Caco-2 (cell line): Measurements from ENCODE around the gene CTNNA2. TPM values are rescaled to one million over a fixed set of nuclear protein-coding genes. Genes with fewer than 3 reads are reported as not detected.

Source experiments
- BruUV-seq: library from RNA; stranded (reverse); fragments of 400-500 nt; replicated peaks from 2 replicates; lab custom pipeline; 2021; lab: Mats Ljungman, UMichigan
- CTCF ChIA-PET: fragments of 300-600 bp; sonication (Branson Sonifier 250); formaldehyde crosslinking; loops from one replicate; lab custom pipeline; 2022; ENCODE audit warnings: antibody characterized with exemption; lab: Charles Lee
- POLR2A ChIA-PET: fragments of 300-600 bp; sonication (Branson Sonifier 250); formaldehyde crosslinking; loops from one replicate; lab custom pipeline; 2022; ENCODE audit warnings: antibody characterized with exemption; lab: Charles Lee
- DNase-seq, 2 experiments: peaks; one replicate each; pipeline versions ENCODE4 v3.0.0 to v3.0.0-alpha.2; 2020 to 2022
- H3K27me3 ChIP-seq: replicated peaks from 2 replicates; pipeline ENCODE4 v1.6.0; 2011; ENCODE audit warnings: low read length; ENCODE audit not compliant: control insufficient read depth, insufficient read depth
- H3K36me3 ChIP-seq: 2 replicates; pipeline ENCODE4 v1.5.1; 2011; ENCODE audit warnings: low read length; ENCODE audit not compliant: control insufficient read depth, insufficient read depth
- H3K4me1 ChIP-seq: fragments of 250-450 bp; sonication (Bioruptor Pico); 2 replicates; pipeline ENCODE4 v1.5.1; 2020; ENCODE audit warnings: mild to moderate bottlenecking
- H3K4me3 ChIP-seq: 2 replicates; pipeline ENCODE4 v1.5.1; 2011; ENCODE audit warnings: low read depth, mild to moderate bottlenecking, control low read depth, low read length
- H3K9me3 ChIP-seq: fragments of 250-450 bp; sonication (Bioruptor Pico); 2 replicates; pipeline ENCODE4 v1.5.1; 2020; ENCODE audit warnings: mild to moderate bottlenecking, moderate library complexity
- H3K27ac Mint-ChIP-seq: one replicate; pipeline ENCODE4 v1.8.0; 2022; ENCODE audit warnings: mixed read lengths; ENCODE audit not compliant: unreplicated experiment
- H3K27me3 Mint-ChIP-seq: one replicate; pipeline ENCODE4 v1.8.0; 2022; ENCODE audit warnings: mixed read lengths; ENCODE audit not compliant: insufficient read depth, unreplicated experiment
- H3K36me3 Mint-ChIP-seq: one replicate; pipeline ENCODE4 v1.8.0; 2022; ENCODE audit warnings: mild to moderate bottlenecking, mixed read lengths; ENCODE audit not compliant: insufficient read depth, unreplicated experiment
- H3K4me1 Mint-ChIP-seq: one replicate; pipeline ENCODE4 v1.8.0; 2022; ENCODE audit warnings: low read depth, mixed read lengths; ENCODE audit not compliant: unreplicated experiment
- H3K4me3 Mint-ChIP-seq: one replicate; pipeline ENCODE4 v1.8.0; 2022; ENCODE audit warnings: mild to moderate bottlenecking, moderate library complexity, mixed read lengths; ENCODE audit not compliant: unreplicated experiment
- H3K9me3 Mint-ChIP-seq: one replicate; pipeline ENCODE4 v1.8.0; 2022; ENCODE audit warnings: mixed read lengths; ENCODE audit not compliant: unreplicated experiment
- CTCF ChIP-seq, 2 experiments: fragments of 200-600 bp in 1 of 2; IDR thresholded peaks; 1 replicate in 1 of 2; 2 replicates in 1 of 2; pipeline versions ENCODE4 v1.5.1 to v1.8.0; 2011 to 2022; ENCODE audit warnings: antibody characterized with exemption in 1 of 2, control low read depth in 1 of 2, inconsistent platforms in 1 of 2, low read depth in 1 of 2, low read length in 1 of 2, mild to moderate bottlenecking in 1 of 2, moderate library complexity in 1 of 2; ENCODE audit not compliant: insufficient read depth in 1 of 2, severe bottlenecking in 1 of 2, unreplicated experiment in 1 of 2
- intact Hi-C: fragments of 100-400 bp; cut with micrococcal nuclease; formaldehyde crosslinking; loops from one replicate; pipeline ENCODE4 v1.10.0; 2022; ENCODE audit not compliant: unreplicated experiment
- total RNA-seq: library from RNA; stranded (reverse); gene quantifications from 2 replicates; pipeline ENCODE4 v1.2.3, GENCODE V29; 2022

CTNNA2 gene
- total RNA-seq, 1 experiment from 2014 or later: not detected

GRCh38 chr2:79774016-79774415 is 261.2 kb downstream of the CTNNA2 start:
- Mint-ChIP-seq H3K36me3 (no peaks in the 10 kb centered on the region), H3K4me1 (no peaks in the 10 kb centered on the region), H3K4me3 (no peak overlapping the region), H3K27me3 (peaks cover 5% of the 10 kb centered on the region), H3K27ac (no peak overlapping the region), H3K9me3 (no peaks in the 10 kb centered on the region)
- no peak for DNase-seq
- ChIA-PET CTCF (no interaction called here), POLR2A (no interaction called here)
- intact Hi-C loops: no loop called here
- no peaks in the 10 kb centered on the region for H3K4me1 ChIP-seq
- no peak overlapping the region for H3K4me3 ChIP-seq
- no peaks in the 10 kb centered on the region for H3K36me3 ChIP-seq
- no peaks in the 10 kb centered on the region; the same call in 1 of the 2 replicates for H3K27me3 ChIP-seq
- BruUV-seq: no TSS peak
- TF ChIP-seq CTCF (IDR thresholded peaks at IDR 0.05; ENCODE audit: insufficient read depth in 1 of 2, low read depth in 1 of 2, low read length in 1 of 2, severe bottlenecking in 1 of 2, unreplicated experiment in 1 of 2): no peak
- H3K9me3 ChIP-seq: no peaks in the 10 kb centered on the region

GRCh38 chr2:79776461-79776860 is 263.6 kb downstream of the CTNNA2 start:
- Mint-ChIP-seq H3K9me3 (no peaks in the 10 kb centered on the region), H3K27ac (no peak overlapping the region), H3K36me3 (no peaks in the 10 kb centered on the region), H3K27me3 (peaks cover 3% of the 10 kb centered on the region), H3K4me1 (no peaks in the 10 kb centered on the region), H3K4me3 (no peak overlapping the region)
- H3K9me3 ChIP-seq: no peaks in the 10 kb centered on the region
- POLR2A ChIA-PET: no interaction called here
- intact Hi-C loops: no loop called here
- CTCF ChIA-PET: no interaction called here
- H3K4me1 ChIP-seq: no peaks in the 10 kb centered on the region
- no peaks in the 10 kb centered on the region for H3K36me3 ChIP-seq
- no peaks in the 10 kb centered on the region for H3K27me3 ChIP-seq
- no peak overlapping the region for H3K4me3 ChIP-seq
- no peak for DNase-seq
- BruUV-seq: no TSS peak
- TF ChIP-seq CTCF (IDR thresholded peaks at IDR 0.05; ENCODE audit: insufficient read depth in 1 of 2, low read depth in 1 of 2, low read length in 1 of 2, severe bottlenecking in 1 of 2, unreplicated experiment in 1 of 2): no peak

GRCh38 chr2:79780781-79781180 is 267.9 kb downstream of the CTNNA2 start:
- no peak overlapping the region for H3K27ac Mint-ChIP-seq
- BruUV-seq: no TSS peak
- no peak for TF ChIP-seq CTCF (IDR thresholded peaks at IDR 0.05; ENCODE audit: insufficient read depth in 1 of 2, low read depth in 1 of 2, low read length in 1 of 2, severe bottlenecking in 1 of 2, unreplicated experiment in 1 of 2)
- Histone ChIP-seq H3K27me3 (no peaks in the 10 kb centered on the region), H3K36me3 (no peaks in the 10 kb centered on the region), H3K9me3 (no peaks in the 10 kb centered on the region), H3K4me1 (no peaks in the 10 kb centered on the region), H3K4me3 (no peak overlapping the region)
- H3K36me3 Mint-ChIP-seq: no peaks in the 10 kb centered on the region
- no peaks in the 10 kb centered on the region for H3K9me3 Mint-ChIP-seq
- POLR2A ChIA-PET: no interaction called here
- no peak overlapping the region for H3K4me3 Mint-ChIP-seq
- intact Hi-C loops: no loop called here
- H3K27me3 Mint-ChIP-seq: peaks cover 5% of the 10 kb centered on the region
- CTCF ChIA-PET: no interaction called here
- no peak for DNase-seq
- no peaks in the 10 kb centered on the region for H3K4me1 Mint-ChIP-seq
